ENCODE results near the gene ATP6V0E1. TPM values are rescaled to one million over a fixed set of nuclear protein-coding genes. Genes with fewer than 3 reads are reported as not detected.
"Not testable (repeated sequence)": the region's sequence is repeated elsewhere in the genome, so short reads cannot be mapped to it uniquely, and the experiment has no call there.

Gene ATP6V0E1
- total RNA-seq, 1 donor from 2014 or later: 141 TPM

GRCh38 chr5:173020643-173021042, 37.1 kb downstream of the ATP6V0E1 start:
- ATAC-seq (peak; percentile 30), DNase-seq (ENCODE audit: low spot score) (peak; percentile 45)
- intact Hi-C loops (cut with DNase I): no loop called here

- no peak for ATAC-seq
- intact Hi-C loops (cut with DNase I): no loop called here
- DNase-seq (ENCODE audit: low spot score): no peak
These were observed 42.1 kb downstream of the ATP6V0E1 start for GRCh38 chr5:173025651-173026050.

GRCh38 chr5:173027905-173028304, 44.3 kb downstream of the ATP6V0E1 start:
- intact Hi-C loops (cut with DNase I): no loop called here
- DNase-seq (ENCODE audit: low spot score): no peak
- no peak for ATAC-seq

- DNase-seq (ENCODE audit: low spot score) (no peak), ATAC-seq (no peak)
- intact Hi-C loops (cut with DNase I): no loop called here
These were observed 45.3 kb downstream of the ATP6V0E1 start for GRCh38 chr5:173028811-173029327.

- ATAC-seq (no peak), DNase-seq (ENCODE audit: low spot score) (no peak)
- intact Hi-C loops (cut with DNase I): no loop called here
These were observed 45.9 kb downstream of the ATP6V0E1 start for GRCh38 chr5:173029499-173029921.

- intact Hi-C loops (cut with DNase I); DNase-seq (ENCODE audit: low spot score); ATAC-seq: not testable (repeated sequence)
These were observed 48.5 kb downstream of the ATP6V0E1 start for GRCh38 chr5:173032096-173032495.

- intact Hi-C loops (cut with DNase I): no loop called here
- no peak for DNase-seq (ENCODE audit: low spot score)
- no peak for ATAC-seq
These were observed 49.2 kb downstream of the ATP6V0E1 start for GRCh38 chr5:173032730-173033129.

- no peak for DNase-seq (ENCODE audit: low spot score)
- ATAC-seq: no peak
- intact Hi-C loops (cut with DNase I): no loop called here
These were observed 50.4 kb downstream of the ATP6V0E1 start for GRCh38 chr5:173033923-173034322.

- ATAC-seq (no peak), DNase-seq (ENCODE audit: low spot score) (no peak)
- intact Hi-C loops (cut with DNase I): loop anchor here (5.0 kb wide), 1 partner anchor 754 kb away; the partner anchor contains the start of gene UBTD2
These were observed 52.5 kb downstream of the ATP6V0E1 start for GRCh38 chr5:173035904-173036707.

- ATAC-seq (no peak), DNase-seq (ENCODE audit: low spot score) (no peak)
- intact Hi-C loops (cut with DNase I): loop anchor here (5.0 kb wide), 1 partner anchor 757 kb away; the partner anchor contains the start of gene UBTD2
These were observed 55.6 kb downstream of the ATP6V0E1 start for GRCh38 chr5:173039188-173039587.

GRCh38 chr5:173039964-173040363, 56.4 kb downstream of the ATP6V0E1 start:
- ATAC-seq (no peak), DNase-seq (ENCODE audit: low spot score) (no peak)
- intact Hi-C loops (cut with DNase I): loop anchor here (5.0 kb wide), 1 partner anchor 758 kb away; the partner anchor contains the start of gene UBTD2

GRCh38 chr5:173041881-173042762, 58.6 kb downstream of the ATP6V0E1 start:
- no peak for ATAC-seq
- intact Hi-C loops (cut with DNase I): no loop called here
- DNase-seq (ENCODE audit: low spot score): no peak

GRCh38 chr5:173042763-173043107, 59.2 kb downstream of the ATP6V0E1 start:
- intact Hi-C loops (cut with DNase I): no loop called here
- no peak for ATAC-seq
- no peak for DNase-seq (ENCODE audit: low spot score)

GRCh38 chr5:173045474-173045873, 61.9 kb downstream of the ATP6V0E1 start:
- ATAC-seq (no peak), DNase-seq (ENCODE audit: low spot score) (no peak)
- intact Hi-C loops (cut with DNase I): no loop called here

- ATAC-seq; DNase-seq (ENCODE audit: low spot score); intact Hi-C loops (cut with DNase I): not testable (repeated sequence)
These were observed 63.7 kb downstream of the ATP6V0E1 start for GRCh38 chr5:173047096-173047837.

- no peak for ATAC-seq
- intact Hi-C loops (cut with DNase I): no loop called here
- no peak for DNase-seq (ENCODE audit: low spot score)
These were observed 64.2 kb downstream of the ATP6V0E1 start for GRCh38 chr5:173047838-173048105.

GRCh38 chr5:173050791-173051190, 67.2 kb downstream of the ATP6V0E1 start:
- intact Hi-C loops (cut with DNase I): no loop called here
- DNase-seq (ENCODE audit: low spot score) (no peak), ATAC-seq (no peak)

- intact Hi-C loops (cut with DNase I): no loop called here
- ATAC-seq (no peak), DNase-seq (ENCODE audit: low spot score) (no peak)
These were observed 68.2 kb downstream of the ATP6V0E1 start for GRCh38 chr5:173051746-173052145.

- no peak for ATAC-seq
- DNase-seq (ENCODE audit: low spot score): no peak
- intact Hi-C loops (cut with DNase I): no loop called here
These were observed 69.5 kb downstream of the ATP6V0E1 start for GRCh38 chr5:173053041-173053440.

All from sciatic nerve (tissue), 2 donors.